Astrocyte (in vitro differentiated cells and primary cell): ENCODE results near the gene METTL16. TPM values are rescaled to one million over a fixed set of nuclear protein-coding genes. Genes with fewer than 3 reads are reported as not detected.

Experiments
- DNase-seq: peaks from one replicate; pipeline ENCODE4 v3.0.0-alpha.2; 2010; ENCODE audit warnings: low read depth
- FAIRE-seq: peaks from 2 replicates; lab custom pipeline; 2011; peaks lifted over from hg19 to GRCh38; lab: Jason Lieb, UNC
- H2AFZ ChIP-seq: 2 replicates; pipeline ENCODE4 v1.6.0; 2012; ENCODE audit warnings: low read depth, low read length, inconsistent platforms
- H3K27ac ChIP-seq: 2 replicates; pipeline ENCODE4 v1.5.1; 2011; ENCODE audit warnings: low read depth, low read length, inconsistent platforms
- H3K27me3 ChIP-seq: 2 replicates; pipeline ENCODE4 v1.6.0; 2011; ENCODE audit warnings: low read length, inconsistent platforms; ENCODE audit not compliant: insufficient read depth
- H3K36me3 ChIP-seq: 2 replicates; pipeline ENCODE4 v1.5.1; 2011; ENCODE audit warnings: low read length, inconsistent platforms; ENCODE audit not compliant: insufficient read depth
- H3K4me1 ChIP-seq: 2 replicates; pipeline ENCODE4 v1.5.1; 2011; ENCODE audit warnings: low read length, inconsistent platforms; ENCODE audit not compliant: insufficient read depth
- H3K4me2 ChIP-seq: 2 replicates; pipeline ENCODE4 v1.6.0; 2012; ENCODE audit warnings: low read length, inconsistent platforms
- H3K4me3 ChIP-seq: 2 replicates; pipeline ENCODE4 v1.5.1; 2011; ENCODE audit warnings: low read depth, mild to moderate bottlenecking, low read length, inconsistent platforms; ENCODE audit not compliant: insufficient read depth
- H3K79me2 ChIP-seq: 2 replicates; pipeline ENCODE4 v1.6.0; 2012; ENCODE audit warnings: mild to moderate bottlenecking, low read length, inconsistent platforms; ENCODE audit not compliant: insufficient read depth
- H3K9ac ChIP-seq: 2 replicates; pipeline ENCODE4 v1.6.0; 2012; ENCODE audit warnings: mild to moderate bottlenecking, low read length, inconsistent platforms
- H3K9me3 ChIP-seq: 2 replicates; pipeline ENCODE4 v1.5.1; 2012; ENCODE audit warnings: low read depth, mild to moderate bottlenecking, low read length, inconsistent platforms; ENCODE audit not compliant: insufficient read depth
- H4K20me1 ChIP-seq: 2 replicates; pipeline ENCODE4 v1.6.0; 2012; ENCODE audit warnings: low read length, inconsistent platforms; ENCODE audit not compliant: insufficient read depth
- H3K27ac Mint-ChIP-seq: one replicate; pipeline ENCODE4 v1.8.0; 2021; ENCODE audit warnings: mild to moderate bottlenecking, mixed read lengths; ENCODE audit not compliant: unreplicated experiment
- H3K27me3 Mint-ChIP-seq: one replicate; pipeline ENCODE4 v1.8.0; 2021; ENCODE audit warnings: low read depth, mixed read lengths; ENCODE audit not compliant: unreplicated experiment
- H3K36me3 Mint-ChIP-seq: one replicate; pipeline ENCODE4 v1.8.0; 2021; ENCODE audit warnings: low read depth, mixed read lengths; ENCODE audit not compliant: unreplicated experiment
- H3K4me1 Mint-ChIP-seq: one replicate; pipeline ENCODE4 v1.8.0; 2021; ENCODE audit warnings: low read depth, mixed read lengths; ENCODE audit not compliant: unreplicated experiment
- H3K4me3 Mint-ChIP-seq: one replicate; pipeline ENCODE4 v1.8.0; 2021; ENCODE audit warnings: mild to moderate bottlenecking, moderate library complexity, mixed read lengths; ENCODE audit not compliant: unreplicated experiment
- H3K9me3 Mint-ChIP-seq: one replicate; pipeline ENCODE4 v1.8.0; 2021; ENCODE audit warnings: mild to moderate bottlenecking, mixed read lengths; ENCODE audit not compliant: unreplicated experiment
- CTCF ChIP-seq: IDR thresholded peaks from 2 replicates; pipeline ENCODE4 v1.5.1; 2011; ENCODE audit warnings: low read depth, mild to moderate bottlenecking, inconsistent platforms, low read length, moderate library complexity; ENCODE audit not compliant: insufficient read depth
- EZH2 ChIP-seq: IDR thresholded peaks from 2 replicates; pipeline ENCODE4 v1.6.1; 2012; ENCODE audit warnings: mild to moderate bottlenecking, low read length, inconsistent platforms; ENCODE audit not compliant: insufficient read depth
- total RNA-seq: library from RNA; stranded (reverse); gene quantifications from 2 replicates; pipeline ENCODE4 v1.2.1, GENCODE V29; 2021

Gene METTL16
- total RNA-seq, 1 donor from 2014 or later = 28.4 TPM

DNA sequence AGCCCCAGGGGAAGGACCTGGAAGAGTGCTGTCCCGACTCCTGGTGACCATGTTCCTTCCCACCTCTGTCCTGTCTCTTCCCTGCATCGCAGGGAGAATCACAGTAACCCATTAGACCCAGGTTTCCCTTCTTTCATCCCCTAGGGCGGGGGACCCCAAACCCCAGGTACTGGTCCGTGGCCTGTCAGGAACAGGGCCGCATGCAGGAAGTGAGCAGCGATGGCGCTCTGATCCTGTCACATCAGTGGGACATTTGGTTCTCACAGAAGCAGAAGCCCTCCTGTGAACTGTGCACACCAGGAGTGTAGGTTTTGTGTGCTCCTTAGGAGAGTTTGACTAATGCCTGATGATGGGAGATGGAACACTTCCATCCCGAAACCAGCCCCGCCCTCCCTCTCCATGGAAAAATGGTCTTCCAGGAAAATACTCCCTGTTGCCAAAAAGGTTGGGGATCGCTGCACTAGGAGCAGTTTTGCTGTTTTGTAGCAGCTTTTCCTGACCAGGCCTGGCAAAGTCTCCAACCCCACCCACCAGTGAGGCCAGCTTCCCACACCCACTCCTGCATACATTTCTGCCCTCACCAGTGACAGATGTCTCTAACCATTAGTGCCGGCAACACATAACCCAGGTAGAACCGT, 121.4 kb downstream of the METTL16 start:
- no peak overlapping the region for H3K27ac ChIP-seq
- H3K4me2 ChIP-seq = no peak overlapping the region
- Mint-ChIP-seq H3K27me3 (no peaks in the 10 kb centered on the region), H3K4me1 (peaks cover 19% of the 10 kb centered on the region), H3K36me3 (peaks cover 8% of the 10 kb centered on the region), H3K9me3 (no peaks in the 10 kb centered on the region), H3K27ac (peak overlapping the region; percentile 75), H3K4me3 (peak overlapping the region; percentile 62)
- TF ChIP-seq CTCF (no peak), EZH2 (no peak)
- H3K9me3 ChIP-seq = no peaks in the 10 kb centered on the region
- H4K20me1 ChIP-seq = peaks cover 41% of the 10 kb centered on the region
- H3K4me3 ChIP-seq = no peak overlapping the region
- H2AFZ ChIP-seq = no peak overlapping the region
- FAIRE-seq (no peak), DNase-seq (no peak)
- H3K27me3 ChIP-seq = no peaks in the 10 kb centered on the region
- H3K36me3 ChIP-seq = peaks cover 5% of the 10 kb centered on the region
- peaks cover 25% of the 10 kb centered on the region for H3K4me1 ChIP-seq
- H3K9ac ChIP-seq = no peak overlapping the region
- peaks cover 48% of the 10 kb centered on the region for H3K79me2 ChIP-seq

DNA sequence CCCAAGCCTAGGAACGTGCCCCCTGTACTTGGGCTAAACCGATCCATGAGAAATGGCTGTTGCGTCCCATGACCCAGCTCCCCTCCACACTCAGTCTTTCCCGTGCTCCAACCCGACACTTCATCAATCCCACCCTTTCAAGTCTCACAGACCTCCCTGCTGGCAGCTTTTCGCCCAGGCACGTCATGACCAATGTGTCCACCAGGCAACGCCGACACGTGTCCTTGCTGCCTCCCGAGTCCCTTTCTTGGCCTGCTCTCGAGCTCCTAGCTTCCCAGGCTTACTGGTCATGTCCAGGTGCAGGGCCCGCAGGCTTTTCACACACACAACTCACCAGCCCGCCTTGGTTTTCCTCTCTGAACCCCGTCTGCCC, 123.0 kb downstream of the METTL16 start:
- no peaks in the 10 kb centered on the region for H3K9me3 ChIP-seq
- Mint-ChIP-seq H3K9me3 (no peaks in the 10 kb centered on the region), H3K27ac (peak overlapping the region; percentile 66), H3K4me3 (no peak overlapping the region), H3K27me3 (no peaks in the 10 kb centered on the region), H3K36me3 (peaks cover 8% of the 10 kb centered on the region), H3K4me1 (peaks cover 14% of the 10 kb centered on the region)
- FAIRE-seq = no peak
- no peak overlapping the region for H3K4me3 ChIP-seq
- H4K20me1 ChIP-seq = peaks cover 39% of the 10 kb centered on the region
- H3K4me1 ChIP-seq = peaks cover 16% of the 10 kb centered on the region
- no peak for DNase-seq
- peaks cover 34% of the 10 kb centered on the region for H3K79me2 ChIP-seq
- no peak overlapping the region for H3K9ac ChIP-seq
- H2AFZ ChIP-seq = no peak overlapping the region
- H3K4me2 ChIP-seq = no peak overlapping the region
- H3K27ac ChIP-seq = no peak overlapping the region
- no peaks in the 10 kb centered on the region for H3K27me3 ChIP-seq
- TF ChIP-seq CTCF (no peak), EZH2 (no peak)
- peaks cover 5% of the 10 kb centered on the region for H3K36me3 ChIP-seq

- no peak overlapping the region for H2AFZ ChIP-seq
- peaks cover 9% of the 10 kb centered on the region for H3K36me3 ChIP-seq
- peaks cover 39% of the 10 kb centered on the region for H4K20me1 ChIP-seq
- no peak for FAIRE-seq
- H3K27ac ChIP-seq = no peak overlapping the region
- Mint-ChIP-seq H3K27ac (peak overlapping the region; percentile 66), H3K4me3 (no peak overlapping the region), H3K27me3 (no peaks in the 10 kb centered on the region), H3K4me1 (peaks cover 17% of the 10 kb centered on the region), H3K9me3 (no peaks in the 10 kb centered on the region), H3K36me3 (peaks cover 8% of the 10 kb centered on the region)
- no peak for DNase-seq
- H3K9me3 ChIP-seq = no peaks in the 10 kb centered on the region
- H3K79me2 ChIP-seq = peaks cover 34% of the 10 kb centered on the region
- no peak overlapping the region for H3K4me2 ChIP-seq
- H3K9ac ChIP-seq = no peak overlapping the region
- TF ChIP-seq EZH2 (no peak), CTCF (no peak)
- H3K4me3 ChIP-seq = no peak overlapping the region
- H3K27me3 ChIP-seq = no peaks in the 10 kb centered on the region
- H3K4me1 ChIP-seq = peaks cover 12% of the 10 kb centered on the region
Observed at GRCh38 chr17:2388020-2388682, 123.5 kb downstream of the METTL16 start.
